RWPE1 (cell line): ENCODE data around the gene AFMID.

Experiments
- CTCF ChIA-PET: fragments of 350-600 bp; sonication (Branson Sonifier 250); formaldehyde crosslinking; extraction: SDS; loops from one replicate; lab custom pipeline; 2021; lab: Yijun Ruan, JAX
- POLR2A ChIA-PET: fragments of 400-600 bp; formaldehyde crosslinking; extraction: SDS; loops from one replicate; lab custom pipeline; 2020; ENCODE audit warnings: antibody characterized with exemption; ENCODE audit not compliant: low non-redundant PET; lab: Yijun Ruan, JAX
- DNase-seq: peaks from one replicate; pipeline ENCODE4 v3.0.0; 2012; ENCODE audit warnings: low spot score
- H3K27ac ChIP-seq: fragments of 450-650 bp; 2 replicates; pipeline ENCODE4 v1.5.1; 2017
- TF ChIP-seq, protein P1 (sequence below): fragments of 450-650 bp; conservative IDR thresholded peaks from 2 replicates; pipeline ENCODE4 v1.5.1; 2017; ENCODE audit warnings: low read depth, mild to moderate bottlenecking

The AFMID gene

DNA sequence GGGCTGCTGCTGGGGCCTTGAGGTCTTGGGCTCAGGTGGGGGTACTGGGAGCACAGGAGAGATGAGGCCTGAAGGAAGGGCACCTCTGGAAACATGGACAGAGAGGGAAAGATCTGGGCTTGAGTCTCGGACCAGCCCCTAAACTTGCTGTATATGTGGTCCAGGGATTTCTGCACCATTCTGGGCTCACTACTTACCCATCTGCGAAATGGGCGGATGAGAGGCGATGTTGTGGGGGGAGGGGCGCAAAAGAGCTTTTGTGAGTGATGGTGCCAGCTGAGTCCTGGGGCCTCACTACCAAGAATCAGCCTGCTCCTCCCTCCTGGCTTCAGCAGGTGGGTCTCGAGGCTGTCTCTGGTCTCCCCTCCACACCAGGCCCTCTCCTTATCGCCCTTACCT lies 40.7 kb upstream of the AFMID start:
- ChIA-PET POLR2A (no interaction called here), CTCF (interaction anchor here (0.7 kb wide), 1 partner anchor 12 kb away, joined by 3 read pairs; no protein-coding TSS in a partner anchor)
- DNase-seq, result no peak
- TF ChIP-seq, protein P1, sequence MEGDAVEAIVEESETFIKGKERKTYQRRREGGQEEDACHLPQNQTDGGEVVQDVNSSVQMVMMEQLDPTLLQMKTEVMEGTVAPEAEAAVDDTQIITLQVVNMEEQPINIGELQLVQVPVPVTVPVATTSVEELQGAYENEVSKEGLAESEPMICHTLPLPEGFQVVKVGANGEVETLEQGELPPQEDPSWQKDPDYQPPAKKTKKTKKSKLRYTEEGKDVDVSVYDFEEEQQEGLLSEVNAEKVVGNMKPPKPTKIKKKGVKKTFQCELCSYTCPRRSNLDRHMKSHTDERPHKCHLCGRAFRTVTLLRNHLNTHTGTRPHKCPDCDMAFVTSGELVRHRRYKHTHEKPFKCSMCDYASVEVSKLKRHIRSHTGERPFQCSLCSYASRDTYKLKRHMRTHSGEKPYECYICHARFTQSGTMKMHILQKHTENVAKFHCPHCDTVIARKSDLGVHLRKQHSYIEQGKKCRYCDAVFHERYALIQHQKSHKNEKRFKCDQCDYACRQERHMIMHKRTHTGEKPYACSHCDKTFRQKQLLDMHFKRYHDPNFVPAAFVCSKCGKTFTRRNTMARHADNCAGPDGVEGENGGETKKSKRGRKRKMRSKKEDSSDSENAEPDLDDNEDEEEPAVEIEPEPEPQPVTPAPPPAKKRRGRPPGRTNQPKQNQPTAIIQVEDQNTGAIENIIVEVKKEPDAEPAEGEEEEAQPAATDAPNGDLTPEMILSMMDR, result no peak
- H3K27ac ChIP-seq, result 0 out of 2 replicates have a peak overlapping the region, but pooled peaks have one; percentile 4

DNA sequence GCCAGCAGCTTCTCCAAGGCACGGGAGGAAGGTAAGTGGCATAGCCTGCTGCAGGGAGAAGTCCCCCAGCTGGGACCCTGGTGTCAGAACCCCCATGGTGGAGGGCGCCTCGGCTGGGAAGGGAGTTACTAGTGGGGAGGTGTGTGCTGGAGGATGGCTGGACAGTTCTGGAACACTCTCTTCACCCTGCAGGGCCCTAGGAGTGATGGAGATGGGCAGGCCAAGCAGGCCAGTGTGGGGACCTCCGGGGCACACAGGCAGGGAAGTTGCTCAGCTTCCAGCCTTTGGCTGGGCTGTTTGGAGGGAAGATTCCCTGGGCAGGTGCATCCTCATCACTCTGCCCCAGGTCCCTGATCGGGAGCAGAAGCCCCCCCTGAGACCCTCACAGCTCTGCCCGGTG lies 40.3 kb upstream of the AFMID start:
- ChIA-PET CTCF (interaction anchor here (0.7 kb wide), 1 partner anchor 11 kb away, joined by 3 read pairs; no protein-coding TSS in a partner anchor), POLR2A (no interaction called here)
- DNase-seq, result no peak
- TF ChIP-seq, protein P1, result no peak
- 0 out of 2 replicates have a peak overlapping the region, but pooled peaks have one; percentile 4 for H3K27ac ChIP-seq

DNA sequence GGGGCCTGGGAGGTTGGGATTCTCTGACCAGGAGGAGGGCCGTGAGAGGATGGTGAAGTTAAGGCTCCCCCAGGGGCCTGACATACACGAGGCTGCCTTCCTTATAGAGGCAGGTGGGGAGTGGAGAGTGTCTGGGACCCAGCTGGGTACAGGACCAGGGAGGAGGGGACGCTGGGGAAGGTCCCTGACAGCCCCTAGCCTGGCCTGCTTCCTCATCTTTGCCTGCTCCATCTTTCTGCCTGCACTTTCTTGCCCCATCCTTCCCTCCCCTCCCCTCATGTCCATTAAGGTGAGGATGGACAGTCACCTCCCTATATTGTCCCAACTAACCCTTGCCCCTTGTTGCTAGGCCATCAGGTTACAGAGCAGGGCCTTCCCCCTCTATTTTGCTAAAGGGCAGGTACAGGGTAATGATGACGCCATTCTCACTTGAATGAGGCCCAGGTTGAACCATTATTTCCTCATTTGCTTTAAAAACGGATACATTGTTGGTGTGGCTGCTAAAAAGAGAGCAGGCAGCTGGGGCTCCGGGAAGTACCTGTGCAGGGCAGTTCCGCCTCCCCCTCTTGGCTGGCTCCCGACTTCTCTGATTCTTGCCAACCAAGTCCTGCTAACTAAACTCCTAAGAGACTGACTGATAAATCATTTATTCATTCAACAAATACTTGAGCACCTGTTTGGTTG lies 39.7 kb upstream of the AFMID start:
- POLR2A ChIA-PET, result no interaction called here
- 0 out of 2 replicates have a peak overlapping the region, but pooled peaks have one; percentile 4 for H3K27ac ChIP-seq
- TF ChIP-seq, protein P1, result no peak
- CTCF ChIA-PET, result interaction anchor here (0.7 kb wide), 1 partner anchor 11 kb away, joined by 3 read pairs; no protein-coding TSS in a partner anchor
- DNase-seq, result no peak

DNA sequence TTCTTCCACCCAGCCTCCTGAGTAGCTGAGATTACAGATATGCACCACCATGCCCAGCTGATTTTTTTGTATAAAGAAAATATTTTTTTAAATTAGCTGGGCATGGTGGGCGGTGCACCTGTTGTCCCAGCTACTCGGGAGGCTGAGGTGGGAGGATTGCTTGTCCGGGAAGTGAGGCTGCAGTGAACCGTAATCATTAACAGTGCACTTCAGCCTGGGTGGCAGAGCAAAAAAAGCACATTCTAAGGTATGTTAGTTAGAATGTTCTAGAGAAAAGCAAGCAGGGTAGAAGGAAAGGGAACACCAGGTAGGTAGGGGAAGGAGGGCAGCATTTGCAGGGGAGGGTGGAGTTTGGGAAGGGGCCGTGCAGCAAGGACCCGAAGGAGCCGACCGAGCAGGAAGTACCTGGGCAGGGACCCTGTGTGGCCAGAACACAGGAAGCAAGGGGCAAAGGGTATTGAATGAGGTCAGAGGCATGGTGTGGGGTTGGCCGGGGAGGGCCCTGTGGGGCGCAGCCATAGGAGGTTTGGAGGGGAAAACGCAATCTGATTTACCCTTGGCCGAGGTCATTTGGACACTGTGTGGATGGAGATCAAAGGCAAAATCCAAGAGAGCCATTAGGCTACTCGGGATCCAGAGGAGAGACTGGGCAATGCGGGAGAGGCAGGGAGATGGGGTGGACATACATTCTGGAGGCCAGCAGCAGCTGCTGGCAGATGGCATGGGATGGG lies 38.7 kb upstream of the AFMID start:
- CTCF ChIA-PET, result no interaction called here
- TF ChIP-seq, protein P1, result no peak
- no peak overlapping the region for H3K27ac ChIP-seq
- POLR2A ChIA-PET, result no interaction called here
- no peak for DNase-seq

DNA sequence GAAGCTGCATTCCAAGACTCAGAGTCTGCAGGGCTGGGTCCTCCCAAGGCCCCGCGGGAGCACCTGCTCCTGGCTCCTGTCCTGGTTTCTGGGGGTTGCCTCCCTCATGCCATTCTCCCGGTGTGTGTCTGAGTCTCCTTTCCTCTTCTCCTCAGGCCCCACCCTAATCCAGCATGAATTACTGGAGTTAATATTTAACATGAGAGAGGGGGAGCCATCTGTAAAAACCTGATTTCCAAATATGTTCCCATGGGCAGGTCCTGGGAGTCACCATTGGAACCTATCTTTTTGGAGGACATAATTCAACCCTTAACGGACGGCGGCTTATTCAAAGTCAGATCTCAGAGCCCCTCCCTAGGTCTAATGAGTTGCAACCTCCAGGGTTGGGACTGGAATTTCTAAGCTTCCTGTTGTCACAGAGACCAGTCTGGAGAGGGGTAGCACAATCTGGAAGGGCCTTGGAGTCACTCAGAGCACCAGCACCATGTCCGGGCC lies 35.6 kb upstream of the AFMID start:
- ChIA-PET CTCF (no interaction called here), POLR2A (no interaction called here)
- TF ChIP-seq, protein P1, result no peak
- no peak for DNase-seq
- peak overlapping the region; percentile 29 for H3K27ac ChIP-seq

DNA sequence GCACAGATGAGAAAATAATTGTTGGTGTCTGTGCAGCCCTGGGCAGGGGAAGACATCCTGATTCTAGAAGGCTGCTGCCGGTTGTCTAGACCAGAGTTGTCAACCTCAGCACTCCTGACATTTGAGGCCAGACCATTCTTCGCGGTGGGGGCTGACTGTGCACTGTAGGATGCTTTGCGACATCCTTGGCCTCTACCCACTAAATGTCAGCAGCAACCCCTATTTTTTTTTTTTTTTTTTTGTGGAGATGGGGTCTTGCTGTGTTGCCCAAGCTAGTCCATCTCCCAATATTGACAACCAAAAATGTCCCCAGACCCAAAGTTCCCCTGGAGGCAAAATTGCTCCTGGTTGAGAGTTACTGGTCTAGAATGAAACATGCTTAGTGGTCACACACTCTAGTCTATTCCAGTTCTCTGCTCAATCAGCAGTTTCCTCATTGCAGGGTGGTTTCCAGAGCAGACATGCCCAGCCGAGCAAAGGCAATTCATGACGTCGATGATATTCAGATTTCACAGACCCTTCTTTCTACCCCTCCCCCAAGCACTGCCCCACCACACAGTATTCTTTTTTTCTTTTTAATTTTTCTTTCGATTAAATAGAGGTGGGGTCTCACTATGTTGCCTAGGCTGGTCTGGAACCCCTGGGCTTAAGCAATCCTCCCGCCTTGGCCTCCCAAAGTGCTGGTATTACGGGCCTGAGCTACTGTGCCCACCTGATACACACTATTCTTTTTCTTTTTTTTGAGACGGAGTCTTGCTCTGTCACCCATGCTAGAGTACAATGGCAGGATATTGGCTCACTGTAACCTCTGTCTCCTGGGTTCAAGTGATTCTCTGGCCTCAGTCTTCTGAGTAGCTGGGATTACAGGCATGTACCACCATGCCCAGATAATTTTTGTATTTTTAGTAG lies 32.0 kb upstream of the AFMID start:
- TF ChIP-seq, protein P1, result no peak
- POLR2A ChIA-PET, result no interaction called here
- DNase-seq, result no peak
- peak overlapping the region; percentile 15 for H3K27ac ChIP-seq
- CTCF ChIA-PET, result no interaction called here
